ENCODE data around the gene ABLIM1.

The ABLIM1 gene

GRCh38 chr10:114436941-114437340 lies 221.1 kb downstream of the ABLIM1 start:
- no peak overlapping the region for H3K4me3 ChIP-seq (ENCODE audit: low read length)

GRCh38 chr10:114432566-114433093 lies 225.4 kb downstream of the ABLIM1 start:
- no peak for DNase-seq
- H2AFZ ChIP-seq (ENCODE audit: low read length), result no peak overlapping the region
- no peaks in the 10 kb centered on the region for H3K79me2 ChIP-seq (ENCODE audit: low read length)
- no peaks in the 10 kb centered on the region for H4K20me1 ChIP-seq (ENCODE audit: insufficient read depth, low read length)
- no peaks in the 10 kb centered on the region for H3K4me1 ChIP-seq (ENCODE audit: low read length)
- no peak overlapping the region for H3K4me2 ChIP-seq (ENCODE audit: low read depth, low read length)
- H3K27me3 ChIP-seq (replicated peaks; ENCODE audit: insufficient read depth, low read length), result no peaks in the 10 kb centered on the region
- H3K9ac ChIP-seq (ENCODE audit: low read length), result no peak overlapping the region
- H3F3A ChIP-seq (ENCODE audit: insufficient read depth, low read length), result no peaks in the 10 kb centered on the region
- no peaks in the 10 kb centered on the region for H3K36me3 ChIP-seq (replicated peaks; ENCODE audit: insufficient read depth, low read length)
- no peak overlapping the region for H3K27ac ChIP-seq (ENCODE audit: low read length)
- no peaks in the 10 kb centered on the region for H3K9me2 ChIP-seq (replicated peaks; ENCODE audit: insufficient read depth, low read length)
- H3K4me3 ChIP-seq (ENCODE audit: low read length), result no peak overlapping the region
- TF ChIP-seq EZH2 (optimal IDR thresholded peaks at IDR 0.05; ENCODE audit: low read depth, low read length) (no peak), EZH2phosphoT487 (IDR thresholded peaks at IDR 0.05; ENCODE audit: low read length) (no peak)
- TF ChIP-seq, protein P1, sequence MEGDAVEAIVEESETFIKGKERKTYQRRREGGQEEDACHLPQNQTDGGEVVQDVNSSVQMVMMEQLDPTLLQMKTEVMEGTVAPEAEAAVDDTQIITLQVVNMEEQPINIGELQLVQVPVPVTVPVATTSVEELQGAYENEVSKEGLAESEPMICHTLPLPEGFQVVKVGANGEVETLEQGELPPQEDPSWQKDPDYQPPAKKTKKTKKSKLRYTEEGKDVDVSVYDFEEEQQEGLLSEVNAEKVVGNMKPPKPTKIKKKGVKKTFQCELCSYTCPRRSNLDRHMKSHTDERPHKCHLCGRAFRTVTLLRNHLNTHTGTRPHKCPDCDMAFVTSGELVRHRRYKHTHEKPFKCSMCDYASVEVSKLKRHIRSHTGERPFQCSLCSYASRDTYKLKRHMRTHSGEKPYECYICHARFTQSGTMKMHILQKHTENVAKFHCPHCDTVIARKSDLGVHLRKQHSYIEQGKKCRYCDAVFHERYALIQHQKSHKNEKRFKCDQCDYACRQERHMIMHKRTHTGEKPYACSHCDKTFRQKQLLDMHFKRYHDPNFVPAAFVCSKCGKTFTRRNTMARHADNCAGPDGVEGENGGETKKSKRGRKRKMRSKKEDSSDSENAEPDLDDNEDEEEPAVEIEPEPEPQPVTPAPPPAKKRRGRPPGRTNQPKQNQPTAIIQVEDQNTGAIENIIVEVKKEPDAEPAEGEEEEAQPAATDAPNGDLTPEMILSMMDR (IDR thresholded peaks at IDR 0.05; ENCODE audit: low read length), result no peak
- H3K9me3 ChIP-seq (replicated peaks; ENCODE audit: insufficient read depth, low read length), result no peaks in the 10 kb centered on the region

More at GRCh38 chr10:114436941-114437340, 221.1 kb downstream of the ABLIM1 start:
- Histone ChIP-seq H3K4me2 (ENCODE audit: low read depth, low read length) (no peak overlapping the region), H3F3A (ENCODE audit: insufficient read depth, low read length) (no peaks in the 10 kb centered on the region), H3K79me2 (ENCODE audit: low read length) (no peaks in the 10 kb centered on the region), H3K9me3 (replicated peaks; ENCODE audit: insufficient read depth, low read length) (no peaks in the 10 kb centered on the region), H3K9me2 (replicated peaks; ENCODE audit: insufficient read depth, low read length) (no peaks in the 10 kb centered on the region), H3K9ac (ENCODE audit: low read length) (no peak overlapping the region), H3K4me1 (ENCODE audit: low read length) (no peaks in the 10 kb centered on the region), H3K27me3 (replicated peaks; ENCODE audit: insufficient read depth, low read length) (no peaks in the 10 kb centered on the region), H3K27ac (ENCODE audit: low read length) (no peak overlapping the region), H4K20me1 (ENCODE audit: insufficient read depth, low read length) (no peaks in the 10 kb centered on the region), H2AFZ (ENCODE audit: low read length) (no peak overlapping the region), H3K36me3 (replicated peaks; ENCODE audit: insufficient read depth, low read length) (no peaks in the 10 kb centered on the region)
- no peak for DNase-seq
- TF ChIP-seq EZH2 (optimal IDR thresholded peaks at IDR 0.05; ENCODE audit: low read depth, low read length) (no peak), EZH2phosphoT487 (IDR thresholded peaks at IDR 0.05; ENCODE audit: low read length) (no peak)
- TF ChIP-seq, protein P1 (IDR thresholded peaks at IDR 0.05; ENCODE audit: low read length), result no peak

DNA sequence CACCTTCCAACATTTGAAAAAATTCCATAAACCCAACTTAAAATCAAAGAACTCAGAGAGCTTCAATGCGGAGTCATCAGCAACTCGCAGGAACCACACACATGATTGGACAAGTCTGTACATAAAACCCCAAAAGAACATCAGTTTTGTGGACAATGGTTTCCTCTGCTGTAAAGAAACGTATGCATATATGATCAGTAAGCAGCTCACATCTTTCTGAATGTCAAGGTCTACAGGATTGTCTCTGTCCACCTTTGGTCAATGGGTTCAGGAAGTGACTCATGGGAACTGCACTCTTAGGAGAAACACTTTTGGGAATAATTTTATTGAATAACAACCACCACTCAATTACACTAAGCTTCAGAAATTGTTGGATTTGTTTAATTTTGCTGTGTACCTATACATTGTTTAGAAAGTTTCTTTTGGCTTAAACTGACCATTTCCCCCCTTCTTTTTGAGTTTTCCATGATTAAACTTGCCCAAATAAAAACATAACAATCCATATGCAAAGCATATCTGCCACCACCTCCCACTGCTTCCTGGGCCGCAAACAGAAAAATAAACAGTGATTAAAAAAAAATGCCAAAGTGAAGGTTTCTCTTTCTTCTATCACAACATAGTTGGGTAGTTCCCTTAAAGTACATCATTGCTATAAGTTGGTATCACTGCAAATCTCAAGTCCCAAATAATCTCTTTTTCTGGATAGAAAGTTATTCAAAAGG lies 226.5 kb downstream of the ABLIM1 start:
- Histone ChIP-seq H3K4me1 (ENCODE audit: low read length) (no peaks in the 10 kb centered on the region), H3F3A (ENCODE audit: insufficient read depth, low read length) (no peaks in the 10 kb centered on the region), H3K36me3 (replicated peaks; ENCODE audit: insufficient read depth, low read length) (no peaks in the 10 kb centered on the region), H3K9ac (ENCODE audit: low read length) (no peak overlapping the region), H3K4me3 (ENCODE audit: low read length) (no peak overlapping the region), H3K4me2 (ENCODE audit: low read depth, low read length) (no peak overlapping the region), H2AFZ (ENCODE audit: low read length) (no peak overlapping the region), H3K9me2 (replicated peaks; ENCODE audit: insufficient read depth, low read length) (no peaks in the 10 kb centered on the region), H3K27ac (ENCODE audit: low read length) (no peak overlapping the region), H4K20me1 (ENCODE audit: insufficient read depth, low read length) (no peaks in the 10 kb centered on the region), H3K27me3 (replicated peaks; ENCODE audit: insufficient read depth, low read length) (no peaks in the 10 kb centered on the region), H3K9me3 (replicated peaks; ENCODE audit: insufficient read depth, low read length) (no peaks in the 10 kb centered on the region), H3K79me2 (ENCODE audit: low read length) (no peaks in the 10 kb centered on the region)
- TF ChIP-seq EZH2 (optimal IDR thresholded peaks at IDR 0.05; ENCODE audit: low read depth, low read length), result no peak
- no peak for TF ChIP-seq EZH2phosphoT487 (IDR thresholded peaks at IDR 0.05; ENCODE audit: low read length)
- TF ChIP-seq, protein P1 (IDR thresholded peaks at IDR 0.05; ENCODE audit: low read length), result no peak
- no peak for DNase-seq

Measured in MM.1S (cell line).